NCI-H128 (cell line): ENCODE data around the gene CDH15.
"Not testable (repeated sequence)": the region's sequence is repeated elsewhere in the genome, so short reads cannot be mapped to it uniquely, and the experiment has no call there.

Experiments used
- DNase-seq: peaks from one replicate; lab custom pipeline; 2025; ENCODE audit not compliant: unreplicated experiment; lab: John Stamatoyannopoulos, UW

CDH15 gene

GRCh38 chr16:89185887-89186592 lies 14.5 kb downstream of the CDH15 start:
- DNase-seq, result not testable (repeated sequence)

GRCh38 chr16:89186593-89187031 lies 15.1 kb downstream of the CDH15 start:
- not testable (repeated sequence) for DNase-seq

GRCh38 chr16:89187032-89187769 lies 15.7 kb downstream of the CDH15 start:
- DNase-seq, result no peak

- DNase-seq, result no peak
Observed at GRCh38 chr16:89187770-89188392, 16.3 kb downstream of the CDH15 start.

GRCh38 chr16:89188471-89189357 lies 17.2 kb downstream of the CDH15 start:
- DNase-seq, result not testable (repeated sequence)

- no peak for DNase-seq
Observed at GRCh38 chr16:89189358-89190025, 17.9 kb downstream of the CDH15 start.

GRCh38 chr16:89190150-89190958 lies 18.8 kb downstream of the CDH15 start:
- DNase-seq, result no peak

GRCh38 chr16:89191033-89191900 lies 19.7 kb downstream of the CDH15 start:
- no peak for DNase-seq

GRCh38 chr16:89191901-89192185 lies 20.3 kb downstream of the CDH15 start:
- DNase-seq, result no peak

- DNase-seq, result not testable (repeated sequence)
Observed at GRCh38 chr16:89192186-89192955, 20.8 kb downstream of the CDH15 start.

GRCh38 chr16:89192956-89193575 lies 21.5 kb downstream of the CDH15 start:
- no peak for DNase-seq

- no peak for DNase-seq
Observed at GRCh38 chr16:89193576-89194293, 22.2 kb downstream of the CDH15 start.

- no peak for DNase-seq
Observed at GRCh38 chr16:89194340-89195311, 23.1 kb downstream of the CDH15 start.

GRCh38 chr16:89195521-89196171 lies 24.1 kb downstream of the CDH15 start:
- no peak for DNase-seq

- DNase-seq, result no peak
Observed at GRCh38 chr16:89197033-89197632, 25.6 kb downstream of the CDH15 start.
